Peyer's patch (tissue), 4 donors: Measurements from ENCODE around the gene EIPR1. TPM values are rescaled to one million over a fixed set of nuclear protein-coding genes. Genes with fewer than 3 reads are reported as not detected.
"Not testable (repeated sequence)": the region's sequence is repeated elsewhere in the genome, so short reads cannot be mapped to it uniquely, and the experiment has no call there.

Source experiments
- DNase-seq, 3 donors: peaks; one replicate each; pipeline ENCODE4 v3.0.0-alpha.2; 2017 to 2019
- H3K27ac ChIP-seq, 4 donors: fragments of 200-600 bp; sonication (generic); one replicate each; pipeline ENCODE4 v1.5.1; 2016 to 2019
- H3K27me3 ChIP-seq, 2 donors: fragments of 200-600 bp; sonication (generic); one replicate each; pipeline ENCODE4 v1.5.1; 2019
- H3K36me3 ChIP-seq, 3 donors: fragments of 200-600 bp; sonication (generic); one replicate each; pipeline ENCODE4 v1.5.1; 2016 to 2019
- H3K4me1 ChIP-seq, 4 donors: fragments of 200-600 bp; sonication (generic); one replicate each; pipeline ENCODE4 v1.5.1; 2016 to 2019
- H3K4me3 ChIP-seq, 4 donors: fragments of 200-600 bp; sonication (generic); 1 replicate in 3 of 4; 2 replicates in 1 of 4; pipeline ENCODE4 v1.5.1; 2016 to 2019; ENCODE audit warnings: mild to moderate bottlenecking in 1 of 4
- H3K9me3 ChIP-seq, 4 donors: fragments of 200-600 bp; sonication (generic); one replicate each; pipeline ENCODE4 v1.5.1; 2016 to 2019; ENCODE audit warnings: mild to moderate bottlenecking in 1 of 4
- POLR2A ChIP-seq, 2 donors: fragments of 450-650 bp; IDR thresholded peaks; one replicate each; pipeline ENCODE4 v1.5.1; 2017; ENCODE audit warnings: antibody characterized with exemption in 2 of 2, mild to moderate bottlenecking in 2 of 2, moderate library complexity in 2 of 2
- total RNA-seq, 4 donors: library from RNA; depleted of rRNA; stranded (reverse); fragments of >200 nt; gene quantifications; one replicate each; pipeline ENCODE4 v1.1.0, GENCODE V29; 2016
- TF ChIP-seq, protein P1 (sequence below), 6 experiments: fragments of 450-650 bp in 4 of 6; fragments of 200-600 bp in 2 of 6; sonication (generic) in 1 of 6; IDR thresholded peaks; one replicate each; pipeline ENCODE4 v1.5.1; 2017 to 2019; ENCODE audit warnings: antibody characterized with exemption in 6 of 6, mild to moderate bottlenecking in 3 of 6, moderate library complexity in 1 of 6

The EIPR1 gene
- total RNA-seq, 4 donors from 2014 or later, result 23.4 to 94.1 (median 36.2) TPM

DNA sequence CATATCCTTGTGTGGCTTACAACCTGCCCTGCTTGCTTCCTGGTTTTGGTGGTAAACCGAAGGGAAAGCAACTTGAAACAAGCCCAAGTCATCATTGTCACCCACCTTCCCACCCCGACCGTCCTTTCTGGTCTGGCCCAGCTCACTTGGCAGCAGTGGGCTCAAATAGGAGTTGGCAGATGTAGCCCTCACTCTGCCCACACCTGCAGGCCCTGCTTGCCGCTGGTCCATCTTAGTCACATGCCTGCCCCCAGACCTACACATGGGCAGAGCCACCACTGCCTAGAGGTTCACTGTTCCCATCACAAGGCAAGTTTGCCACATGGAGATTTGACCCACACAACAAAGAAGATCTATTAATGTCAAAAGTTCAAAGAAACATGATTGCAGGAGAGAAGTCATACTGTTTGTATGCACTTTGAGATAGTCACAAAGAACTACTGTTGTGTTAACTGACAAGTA, 9.3 kb downstream of the EIPR1 start:
- no peaks in the 10 kb centered on the region for H3K36me3 ChIP-seq
- DNase-seq, result no peak
- TF ChIP-seq, protein P1, sequence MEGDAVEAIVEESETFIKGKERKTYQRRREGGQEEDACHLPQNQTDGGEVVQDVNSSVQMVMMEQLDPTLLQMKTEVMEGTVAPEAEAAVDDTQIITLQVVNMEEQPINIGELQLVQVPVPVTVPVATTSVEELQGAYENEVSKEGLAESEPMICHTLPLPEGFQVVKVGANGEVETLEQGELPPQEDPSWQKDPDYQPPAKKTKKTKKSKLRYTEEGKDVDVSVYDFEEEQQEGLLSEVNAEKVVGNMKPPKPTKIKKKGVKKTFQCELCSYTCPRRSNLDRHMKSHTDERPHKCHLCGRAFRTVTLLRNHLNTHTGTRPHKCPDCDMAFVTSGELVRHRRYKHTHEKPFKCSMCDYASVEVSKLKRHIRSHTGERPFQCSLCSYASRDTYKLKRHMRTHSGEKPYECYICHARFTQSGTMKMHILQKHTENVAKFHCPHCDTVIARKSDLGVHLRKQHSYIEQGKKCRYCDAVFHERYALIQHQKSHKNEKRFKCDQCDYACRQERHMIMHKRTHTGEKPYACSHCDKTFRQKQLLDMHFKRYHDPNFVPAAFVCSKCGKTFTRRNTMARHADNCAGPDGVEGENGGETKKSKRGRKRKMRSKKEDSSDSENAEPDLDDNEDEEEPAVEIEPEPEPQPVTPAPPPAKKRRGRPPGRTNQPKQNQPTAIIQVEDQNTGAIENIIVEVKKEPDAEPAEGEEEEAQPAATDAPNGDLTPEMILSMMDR (IDR thresholded peaks at IDR 0.05), result no peak
- no peak for TF ChIP-seq POLR2A (IDR thresholded peaks at IDR 0.05)
- H3K9me3 ChIP-seq, result no peaks in the 10 kb centered on the region
- no peak overlapping the region for H3K4me3 ChIP-seq
- no peaks in the 10 kb centered on the region for H3K4me1 ChIP-seq
- no peak overlapping the region for H3K27ac ChIP-seq
- no peaks in the 10 kb centered on the region for H3K27me3 ChIP-seq

DNA sequence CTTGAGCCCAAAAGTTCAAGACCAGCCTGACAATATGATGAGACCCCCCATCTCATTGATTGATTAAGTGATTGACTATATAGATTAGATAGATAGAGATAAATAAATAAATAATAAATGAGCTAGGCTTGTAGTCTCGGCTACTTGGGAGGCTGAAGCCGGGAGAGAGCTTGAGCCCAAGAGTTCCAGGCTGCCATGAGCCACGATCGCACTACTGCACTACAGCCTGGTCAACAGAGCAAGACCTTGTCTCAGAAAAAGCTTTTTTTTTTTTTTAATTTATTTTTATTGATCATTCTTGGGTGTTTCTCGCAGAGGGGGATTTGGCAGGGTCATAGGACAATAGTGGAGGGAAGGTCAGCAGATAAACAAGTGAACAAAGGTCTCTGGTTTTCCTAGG, 12.4 kb downstream of the EIPR1 start:
- no peak overlapping the region for H3K4me3 ChIP-seq
- no peak for DNase-seq
- TF ChIP-seq POLR2A (IDR thresholded peaks at IDR 0.05), result no peak
- TF ChIP-seq, protein P1 (IDR thresholded peaks at IDR 0.05), result no peak
- no peaks in the 10 kb centered on the region for H3K9me3 ChIP-seq
- no peaks in the 10 kb centered on the region for H3K4me1 ChIP-seq
- H3K36me3 ChIP-seq, result no peaks in the 10 kb centered on the region
- H3K27me3 ChIP-seq, result no peaks in the 10 kb centered on the region
- H3K27ac ChIP-seq, result no peak overlapping the region

DNA sequence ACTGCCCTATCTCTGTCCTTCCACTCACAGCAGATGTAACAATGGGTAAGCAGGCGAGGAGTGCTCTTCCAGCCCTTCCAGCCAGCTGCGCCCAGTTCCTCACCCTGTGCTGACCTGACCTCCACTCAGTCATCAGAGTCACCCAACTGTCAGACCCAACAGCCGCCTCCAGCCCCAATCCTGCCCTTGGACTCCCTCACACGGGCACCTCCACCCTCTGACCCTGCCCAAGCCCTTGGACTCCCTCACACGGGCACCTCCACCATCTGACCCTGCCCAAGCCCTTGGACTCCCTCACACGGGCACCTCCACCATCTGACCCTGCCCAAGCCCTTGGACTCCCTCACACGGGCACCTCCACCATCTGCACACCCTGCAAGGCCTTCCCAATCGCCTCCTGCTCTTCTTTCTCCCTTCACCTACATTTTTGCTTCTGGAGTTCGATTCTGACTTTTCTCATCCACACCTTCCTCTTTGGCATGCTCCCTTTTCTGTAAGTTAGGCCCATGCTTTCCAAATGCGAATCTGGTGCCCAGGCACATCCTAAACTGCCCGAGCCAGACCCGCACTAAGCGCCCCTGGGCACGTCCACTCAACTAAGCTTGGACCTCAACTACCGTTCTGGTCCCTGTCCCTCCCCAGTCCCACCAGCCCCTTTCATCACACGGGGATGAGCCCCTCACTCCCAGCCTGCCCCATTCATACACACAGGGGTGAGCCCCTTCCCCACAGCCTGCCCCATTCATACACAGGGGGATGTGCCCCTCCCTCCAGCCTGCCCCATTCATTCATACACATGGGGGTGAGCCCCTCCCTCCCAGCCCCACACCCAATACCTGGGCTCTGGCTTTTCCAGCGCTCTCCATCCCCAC, 15.9 kb downstream of the EIPR1 start:
- H3K4me3 ChIP-seq, result no peak overlapping the region
- TF ChIP-seq POLR2A (IDR thresholded peaks at IDR 0.05), result no peak
- TF ChIP-seq, protein P1 (IDR thresholded peaks at IDR 0.05), result no peak
- no peaks in the 10 kb centered on the region for H3K9me3 ChIP-seq
- H3K36me3 ChIP-seq, result no peaks in the 10 kb centered on the region
- no peaks in the 10 kb centered on the region for H3K4me1 ChIP-seq
- no peak for DNase-seq
- no peak overlapping the region for H3K27ac ChIP-seq
- no peaks in the 10 kb centered on the region for H3K27me3 ChIP-seq

DNA sequence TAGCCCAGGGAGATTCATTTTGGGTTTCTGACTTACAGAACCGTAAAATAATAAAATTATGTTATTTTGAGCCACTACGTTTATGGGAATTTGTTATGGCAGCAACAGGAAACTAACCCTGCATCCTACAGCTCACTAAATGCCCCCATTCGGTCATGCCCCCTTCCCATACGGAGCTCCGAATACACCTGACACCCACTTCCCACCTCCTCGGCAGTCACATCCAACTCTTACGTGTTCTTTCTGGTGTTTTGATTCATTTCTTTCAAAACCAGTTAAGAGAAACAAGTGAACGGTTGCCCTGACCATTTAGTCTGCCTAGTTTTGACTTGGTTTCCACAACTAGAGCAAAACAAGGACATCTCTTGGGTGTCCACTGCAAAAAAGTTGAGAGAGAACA, 19.7 kb downstream of the EIPR1 start:
- Histone ChIP-seq H3K36me3 (peaks cover 0 to 10% (median 0%) of the 10 kb centered on the region in 3 donors), H3K9me3 (no peaks in the 10 kb centered on the region), H3K4me1 (no peaks in the 10 kb centered on the region), H3K27me3 (no peaks in the 10 kb centered on the region), H3K4me3 (no peak overlapping the region), H3K27ac (no peak overlapping the region)
- no peak for TF ChIP-seq POLR2A (IDR thresholded peaks at IDR 0.05)
- TF ChIP-seq, protein P1 (IDR thresholded peaks at IDR 0.05), result no peak
- no peak for DNase-seq

DNA sequence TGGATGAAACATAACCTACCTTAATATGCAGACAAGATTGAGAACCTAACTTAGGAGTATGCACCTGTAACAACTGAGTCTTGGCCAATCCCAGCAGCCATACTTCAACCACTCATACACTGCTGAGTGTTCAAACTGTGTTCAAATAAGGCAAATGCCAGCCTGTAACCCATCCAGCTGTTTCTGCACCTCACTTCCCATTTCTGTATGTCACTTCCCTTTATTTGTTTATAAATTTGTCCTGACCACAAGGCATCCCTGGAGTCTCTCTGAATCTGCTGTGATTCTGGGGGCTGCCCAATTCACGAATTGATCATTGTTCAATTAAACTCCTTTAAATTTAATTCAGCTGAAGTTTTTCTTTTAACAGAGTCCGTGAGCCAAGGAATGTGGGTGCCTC, 20.2 kb downstream of the EIPR1 start:
- peaks cover 0 to 15% (median 0%) of the 10 kb centered on the region in 3 donors for H3K36me3 ChIP-seq
- H3K9me3 ChIP-seq, H3K27me3 ChIP-seq, H3K4me1 ChIP-seq, H3K27ac ChIP-seq, H3K4me3 ChIP-seq, DNase-seq: not testable (repeated sequence)

DNA sequence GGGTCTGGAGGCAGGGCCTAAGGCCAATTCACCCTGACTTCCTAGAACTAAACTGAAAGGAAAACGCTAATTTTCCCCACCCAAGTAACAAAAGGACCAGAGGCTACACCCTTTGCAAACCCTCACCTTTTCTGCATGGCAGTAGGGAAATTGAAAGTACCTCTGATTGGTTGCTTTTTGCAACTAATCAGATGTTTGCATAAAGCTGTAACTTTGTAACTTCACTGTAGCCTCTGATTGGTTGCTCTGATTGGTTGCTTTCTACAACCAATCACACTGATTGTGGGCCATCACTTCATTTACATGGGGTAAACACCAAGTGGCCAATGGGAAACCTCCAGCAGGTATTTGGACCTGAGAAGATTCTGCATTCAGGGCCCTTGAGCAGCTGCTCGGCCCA, 20.8 kb downstream of the EIPR1 start:
- no peaks in the 10 kb centered on the region for H3K27me3 ChIP-seq
- no peak overlapping the region for H3K27ac ChIP-seq
- no peak overlapping the region for H3K4me3 ChIP-seq
- H3K9me3 ChIP-seq, result peaks cover 0 to 2% (median 0%) of the 10 kb centered on the region in 4 donors
- no peaks in the 10 kb centered on the region for H3K4me1 ChIP-seq
- TF ChIP-seq, protein P1 (IDR thresholded peaks at IDR 0.05), result no peak
- TF ChIP-seq POLR2A (IDR thresholded peaks at IDR 0.05), result no peak
- DNase-seq, result no peak
- peaks cover 0 to 19% (median 0%) of the 10 kb centered on the region in 3 donors for H3K36me3 ChIP-seq
